ENCODE results near the gene SYN1.
A peak's percentile ranks its signal among the peaks of the same experiment; 100 is the strongest.

The SYN1 gene

GRCh38 chrX:47571215-47571614, 48.4 kb downstream of the SYN1 start:
- DNase-seq: no peak

GRCh38 chrX:47570794-47571193, 48.9 kb downstream of the SYN1 start:
- no peak for DNase-seq

- no peak for DNase-seq
Observed at GRCh38 chrX:47568656-47569295, 50.9 kb downstream of the SYN1 start.

- no peak for DNase-seq
Observed at GRCh38 chrX:47566841-47567240, 52.8 kb downstream of the SYN1 start.

GRCh38 chrX:47564438-47565085, 55.1 kb downstream of the SYN1 start:
- no peak for DNase-seq

- DNase-seq: no peak
Observed at GRCh38 chrX:47563801-47564315, 55.8 kb downstream of the SYN1 start.

- no peak for DNase-seq
Observed at GRCh38 chrX:47562615-47563243, 56.9 kb downstream of the SYN1 start.

GRCh38 chrX:47561659-47562151, 58.0 kb downstream of the SYN1 start:
- DNase-seq: no peak

GRCh38 chrX:47560934-47561658, 58.6 kb downstream of the SYN1 start, which contains the start of gene ARAF:
Gene ARAF (plus strand): TSS chrX:47561205. CDS start chrX:47562968, 1,763 bp downstream.
- peak; percentile 97 to 98 for DNase-seq

- no peak for DNase-seq
Observed at GRCh38 chrX:47560179-47560933, 59.3 kb downstream of the SYN1 start.

GRCh38 chrX:47558436-47558835, 61.2 kb downstream of the SYN1 start:
- DNase-seq: no peak

- peak in 1 of 2 experiments; percentile 14 for DNase-seq
Observed at GRCh38 chrX:47556045-47556623, 63.5 kb downstream of the SYN1 start.

- DNase-seq: no peak
Observed at GRCh38 chrX:47543496-47543895, 76.2 kb downstream of the SYN1 start.

- DNase-seq: peak; percentile 79 to 93
Observed at GRCh38 chrX:47540754-47541538, 78.7 kb downstream of the SYN1 start.

- peak in 1 of 2 experiments; percentile 4 for DNase-seq
Observed at GRCh38 chrX:47539860-47540259, 79.8 kb downstream of the SYN1 start.

- no peak for DNase-seq
Observed at GRCh38 chrX:47530049-47530448, 89.6 kb downstream of the SYN1 start.

- DNase-seq: no peak
Observed at GRCh38 chrX:47529548-47529947, 90.1 kb downstream of the SYN1 start.

GRCh38 chrX:47523713-47524166, 95.9 kb downstream of the SYN1 start:
- DNase-seq: no peak

GRCh38 chrX:47523297-47523696, 96.4 kb downstream of the SYN1 start:
- peak; percentile 73 to 79 for DNase-seq
